ENCODE results near the gene CCDC97. TPM values are rescaled to one million over a fixed set of nuclear protein-coding genes. Genes with fewer than 3 reads are reported as not detected.
A peak's percentile ranks its signal among the peaks of the same experiment; 100 is the strongest.

The CCDC97 gene
- 10 to 100 TPM; 11.6 to 21.2 (median 14.8) TPM for total RNA-seq

GRCh38 chr19:41310033-41310831 is at the start of gene CCDC97:
Gene CCDC97 (plus strand): TSS chr19:41310172. CDS start chr19:41310311, 139 bp downstream.
- Histone ChIP-seq H3K36me3 (peaks cover 24 to 58% (median 50%) of the 10 kb centered on the region in 4 donors), H3K27me3 (no peaks in the 10 kb centered on the region), H3K4me3 (peak within 1 kb of the TSS; percentile 74 to 94 (median 78)), H3K27ac (replicated peaks in 1 of 4) (peak within 1 kb of the TSS; percentile 88 to 98 (median 95)), H3K4me1 (peaks cover 30 to 50% (median 42%) of the 10 kb centered on the region in 4 donors), H3K9me3 (no peaks in the 10 kb centered on the region)
- intact Hi-C loops (cut with DNase I) = no loop called here
- WGBS = 0% methylated on average over 15 of the region's 47 CpGs
- peak; percentile 33 for TF ChIP-seq POLR2A (IDR thresholded peaks at IDR 0.05; ENCODE audit: low read depth)
- TF ChIP-seq, protein P1, sequence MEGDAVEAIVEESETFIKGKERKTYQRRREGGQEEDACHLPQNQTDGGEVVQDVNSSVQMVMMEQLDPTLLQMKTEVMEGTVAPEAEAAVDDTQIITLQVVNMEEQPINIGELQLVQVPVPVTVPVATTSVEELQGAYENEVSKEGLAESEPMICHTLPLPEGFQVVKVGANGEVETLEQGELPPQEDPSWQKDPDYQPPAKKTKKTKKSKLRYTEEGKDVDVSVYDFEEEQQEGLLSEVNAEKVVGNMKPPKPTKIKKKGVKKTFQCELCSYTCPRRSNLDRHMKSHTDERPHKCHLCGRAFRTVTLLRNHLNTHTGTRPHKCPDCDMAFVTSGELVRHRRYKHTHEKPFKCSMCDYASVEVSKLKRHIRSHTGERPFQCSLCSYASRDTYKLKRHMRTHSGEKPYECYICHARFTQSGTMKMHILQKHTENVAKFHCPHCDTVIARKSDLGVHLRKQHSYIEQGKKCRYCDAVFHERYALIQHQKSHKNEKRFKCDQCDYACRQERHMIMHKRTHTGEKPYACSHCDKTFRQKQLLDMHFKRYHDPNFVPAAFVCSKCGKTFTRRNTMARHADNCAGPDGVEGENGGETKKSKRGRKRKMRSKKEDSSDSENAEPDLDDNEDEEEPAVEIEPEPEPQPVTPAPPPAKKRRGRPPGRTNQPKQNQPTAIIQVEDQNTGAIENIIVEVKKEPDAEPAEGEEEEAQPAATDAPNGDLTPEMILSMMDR (IDR thresholded peaks at IDR 0.05) = peak in 1 of 3 experiments; percentile 25
- TF ChIP-seq EP300 (IDR thresholded peaks at IDR 0.05) = no peak
- TF ChIP-seq POLR2AphosphoS5 (IDR thresholded peaks at IDR 0.05) = peak; percentile 91
- DNase-seq (ENCODE audit: extremely low spot score) = peak; percentile 97

- WGBS = 53% methylated on average over 10 of the region's 10 CpGs
Measured at GRCh38 chr19:41261474-41262190, 48.3 kb upstream of the CCDC97 start.

DNA sequence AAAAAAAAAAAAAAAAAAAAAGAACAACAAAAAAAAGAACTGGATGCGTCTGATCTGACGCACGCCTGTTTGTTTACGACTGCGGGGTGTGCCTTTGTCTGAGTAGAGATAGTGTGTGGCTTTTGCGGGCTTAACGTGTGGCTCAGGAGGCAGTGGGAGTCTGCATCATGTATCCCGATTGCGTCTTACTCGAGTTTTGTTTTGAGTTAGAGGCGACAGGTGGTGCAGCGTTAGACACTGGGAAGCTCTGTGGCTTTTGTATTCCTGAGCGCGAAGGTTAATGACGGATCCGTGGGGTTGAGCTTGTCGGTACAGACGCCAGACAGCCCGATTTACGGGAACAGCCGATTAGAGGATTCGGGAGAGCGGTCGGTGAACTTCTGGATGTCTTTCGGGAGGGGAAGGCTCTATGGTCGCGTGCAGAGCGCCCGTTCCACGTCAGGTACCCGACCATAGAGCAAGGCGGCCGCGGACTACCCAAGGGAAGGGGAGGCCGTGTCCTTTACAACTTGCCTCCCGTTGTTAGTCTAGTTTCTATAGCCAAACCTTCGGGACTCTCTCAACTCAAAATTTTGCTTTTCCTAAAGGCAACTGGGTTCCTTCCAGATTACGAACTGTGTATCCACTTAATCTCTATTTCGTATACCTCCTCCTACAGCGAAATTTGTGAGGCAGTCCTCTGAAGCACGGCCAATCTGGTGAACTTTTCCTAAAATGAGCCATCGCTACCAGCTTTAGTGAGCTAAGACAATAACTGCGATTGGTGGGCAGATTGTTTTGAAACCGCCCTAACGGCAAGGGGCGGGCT is 46.7 kb upstream of the CCDC97 start:
- under 1% methylated on average over 46 of the region's 46 CpGs for WGBS
- intact Hi-C loops (cut with DNase I) = no loop called here
- TF ChIP-seq POLR2AphosphoS5 (IDR thresholded peaks at IDR 0.05) (peak; percentile 94 to 96), EP300 (IDR thresholded peaks at IDR 0.05) (no peak), POLR2A (IDR thresholded peaks at IDR 0.05; ENCODE audit: low read depth) (peak; percentile 44)

More at GRCh38 chr19:41261474-41262190, 48.3 kb upstream of the CCDC97 start:
- DNase-seq (ENCODE audit: extremely low spot score) = no peak
- H3K27me3 ChIP-seq = no peaks in the 10 kb centered on the region
- H3K4me3 ChIP-seq = peak overlapping the region; percentile 58 to 83 (median 66)
- no peaks in the 10 kb centered on the region for H3K9me3 ChIP-seq
- no peak for TF ChIP-seq POLR2AphosphoS5 (IDR thresholded peaks at IDR 0.05)
- TF ChIP-seq EP300 (IDR thresholded peaks at IDR 0.05) = no peak
- no peak for TF ChIP-seq POLR2A (IDR thresholded peaks at IDR 0.05; ENCODE audit: low read depth)
- TF ChIP-seq, protein P1 (IDR thresholded peaks at IDR 0.05) = no peak
- peaks cover 21 to 28% (median 25%) of the 10 kb centered on the region in 4 donors for H3K4me1 ChIP-seq
- intact Hi-C loops (cut with DNase I) = loop anchor here (1.0 kb wide), 1 partner anchor 57 kb away; no protein-coding TSS in a partner anchor
- peak overlapping the region; percentile 94 to 99 (median 96) for H3K27ac ChIP-seq (replicated peaks in 1 of 4)
- peaks cover 32 to 38% (median 33%) of the 10 kb centered on the region in 4 donors for H3K36me3 ChIP-seq

DNA sequence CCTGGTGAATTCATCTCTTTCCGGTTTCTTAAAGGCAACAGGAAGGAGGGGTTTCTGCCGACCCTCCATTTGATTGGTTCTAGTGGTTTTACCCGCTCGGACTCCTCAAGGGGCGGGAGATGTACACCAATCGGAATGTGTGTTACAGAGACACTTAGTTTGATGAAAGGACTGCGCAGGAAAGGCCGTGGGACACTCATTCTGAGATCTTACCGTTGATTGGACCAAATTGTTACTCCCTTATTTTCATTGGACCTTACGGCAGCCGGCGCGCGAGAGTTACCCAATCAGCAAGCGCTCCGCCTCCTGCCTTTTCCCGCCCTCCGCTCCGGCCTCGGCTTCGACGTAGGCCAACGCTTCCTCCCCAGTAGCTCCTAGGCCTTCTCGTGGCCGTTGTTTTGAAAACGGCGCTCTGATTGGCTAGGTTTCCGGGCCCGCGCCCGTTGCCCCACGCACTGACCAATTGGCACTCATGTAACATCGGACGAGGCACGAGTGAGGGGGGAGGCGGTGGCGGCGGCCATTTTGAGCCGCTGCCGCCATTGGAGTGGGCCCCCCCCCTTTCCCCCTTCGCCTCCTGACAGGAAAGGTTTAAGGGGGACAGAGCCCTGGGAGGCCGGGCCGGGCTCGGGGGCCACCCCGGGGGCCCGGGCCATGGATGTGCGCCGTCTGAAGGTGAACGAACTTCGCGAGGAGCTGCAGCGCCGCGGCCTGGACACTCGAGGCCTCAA is 46.0 kb upstream of the CCDC97 start, which contains the start of gene HNRNPUL1:
Gene HNRNPUL1, plus strand, starts transcription at position 523 of the 731 bp plus-strand sequence. Its CDS starts 132 bp downstream, at position 655.
- intact Hi-C loops (cut with DNase I) = loop anchor here (2.0 kb wide), 1 partner anchor 45 kb away; no protein-coding TSS in a partner anchor
- no peaks in the 10 kb centered on the region for H3K27me3 ChIP-seq
- TF ChIP-seq EP300 (IDR thresholded peaks at IDR 0.05) (no peak), POLR2AphosphoS5 (IDR thresholded peaks at IDR 0.05) (peak; percentile 50 to 87)
- TF ChIP-seq, protein P1 (IDR thresholded peaks at IDR 0.05) = peak in 2 of 3 experiments; percentile 16 to 24
- peaks cover 34 to 44% (median 40%) of the 10 kb centered on the region in 4 donors for H3K4me1 ChIP-seq
- peaks cover 21 to 32% (median 23%) of the 10 kb centered on the region in 4 donors for H3K36me3 ChIP-seq
- H3K27ac ChIP-seq (replicated peaks in 1 of 4) = peak within 1 kb of the TSS; percentile 99 to 100 (median 99)
- whole genome bisulfite sequencing = 2% methylated on average over 32 of the region's 55 CpGs
- H3K4me3 ChIP-seq = peak within 1 kb of the TSS; percentile 86 to 100 (median 92)
- peak; percentile 100 for DNase-seq (ENCODE audit: extremely low spot score)
- H3K9me3 ChIP-seq = no peaks in the 10 kb centered on the region

More for the DNA sequence above, 46.7 kb upstream of the CCDC97 start:
- peak; percentile 95 for DNase-seq (ENCODE audit: extremely low spot score)
- peaks cover 34 to 44% (median 40%) of the 10 kb centered on the region in 4 donors for H3K4me1 ChIP-seq
- H3K9me3 ChIP-seq = no peaks in the 10 kb centered on the region
- H3K36me3 ChIP-seq = peaks cover 21 to 32% (median 23%) of the 10 kb centered on the region in 4 donors
- peak overlapping the region; percentile 58 to 83 (median 66) for H3K4me3 ChIP-seq
- no peaks in the 10 kb centered on the region for H3K27me3 ChIP-seq
- H3K27ac ChIP-seq (replicated peaks in 1 of 4) = peak overlapping the region; percentile 94 to 99 (median 96)

All from esophagus muscularis mucosa (tissue), 4 donors.